Astrocyte (in vitro differentiated cells and primary cell): Measurements from ENCODE around the gene IQGAP2.

Experiments
- CTCF ChIP-seq: IDR thresholded peaks from 2 replicates; pipeline ENCODE4 v1.5.1; 2011; ENCODE audit warnings: low read depth, mild to moderate bottlenecking, inconsistent platforms, low read length, moderate library complexity; ENCODE audit not compliant: insufficient read depth
- EZH2 ChIP-seq: IDR thresholded peaks from 2 replicates; pipeline ENCODE4 v1.6.1; 2012; ENCODE audit warnings: mild to moderate bottlenecking, low read length, inconsistent platforms; ENCODE audit not compliant: insufficient read depth

- TF ChIP-seq CTCF (no peak), EZH2 (no peak)
Measured at GRCh38 chr5:76408104-76408654, 5.1 kb downstream of the IQGAP2 start.
